K562 (cell line): ENCODE measurements around the gene SRGN. TPM values are rescaled to one million over a fixed set of nuclear protein-coding genes. Genes with fewer than 3 reads are reported as not detected.
A peak's percentile ranks its signal among the peaks of the same experiment; 100 is the strongest.

Source experiments
- ARID1B ChIP-seq: fragments of 450-650 bp; IDR thresholded peaks from 2 replicates; pipeline ENCODE4 v1.6.1; 2016; ENCODE audit warnings: antibody characterized with exemption, mild to moderate bottlenecking, inconsistent platforms
- CHCHD3 ChIP-seq: fragments of 250-450 bp; sonication (Bioruptor Pico); IDR thresholded peaks from 2 replicates; pipeline ENCODE4 v2.1.2; 2022; ENCODE audit warnings: mild to moderate bottlenecking
- CSDE1 ChIP-seq, 2 experiments: fragments of 450-650 bp; IDR thresholded peaks; 2 replicates each; pipeline ENCODE4 v1.6.1; 2016; ENCODE audit warnings: mild to moderate bottlenecking in 1 of 2
- L3MBTL2 ChIP-seq: fragments of 450-650 bp; IDR thresholded peaks from 2 replicates; pipeline ENCODE4 v1.6.1; 2016; ENCODE audit warnings: mild to moderate bottlenecking, moderate library complexity
- NKRF ChIP-seq: fragments of 450-650 bp; IDR thresholded peaks from 2 replicates; pipeline ENCODE4 v1.6.1; 2016; ENCODE audit warnings: borderline replicate concordance
- NRF1 ChIP-seq, 2 experiments: fragments of 450-650 bp; IDR thresholded peaks in 1 of 2; conservative IDR thresholded peaks in 1 of 2; 2 replicates each; pipeline ENCODE4 v1.6.1; 2014; ENCODE audit warnings: mild to moderate bottlenecking in 2 of 2
- RB1 ChIP-seq: fragments of 450-650 bp; IDR thresholded peaks from 2 replicates; pipeline ENCODE4 v1.6.1; 2017; ENCODE audit warnings: low read depth, mild to moderate bottlenecking
- SIN3A ChIP-seq, 2 experiments: fragments of 150-350 bp in 1 of 2; IDR thresholded peaks; 2 replicates each; pipeline ENCODE4 v1.6.1; 2011 to 2016; ENCODE audit warnings: borderline replicate concordance in 2 of 2, low read depth in 2 of 2, low read length in 2 of 2, mild to moderate bottlenecking in 2 of 2, moderate library complexity in 2 of 2; ENCODE audit not compliant: control insufficient read depth in 1 of 2
- STAT5A ChIP-seq: IDR thresholded peaks from 2 replicates; pipeline ENCODE4 v1.6.1; 2012; ENCODE audit warnings: low read length, inconsistent platforms, borderline replicate concordance
- ZNF217 ChIP-seq: sonication (generic); formaldehyde crosslinking; IDR thresholded peaks from 2 replicates; pipeline ENCODE4 v1.8.0; 2022; ENCODE audit warnings: mild to moderate bottlenecking, missing genetic modification reagents
- ZNF518B ChIP-seq: fragments of 250-450 bp; sonication (Bioruptor Pico); IDR thresholded peaks from 2 replicates; pipeline ENCODE4 v1.5.0; 2021; ENCODE audit warnings: mild to moderate bottlenecking, moderate library complexity
- polyA plus RNA-seq, 8 experiments: library from polyadenylated mRNA; depleted of rRNA in 4 of 8; stranded (reverse) in 5 of 8; unstranded in 3 of 8; fragments of >200 nt; fragmentation: Nextera tagmentation in 2 of 8; fragmentation: Illumina TruSeq in 1 of 8; extraction: Ambion mirVana in 2 of 8; extraction: Trizol in 1 of 8; gene quantifications; 2 replicates each; pipeline versions ENCODE4 v1.2.1 to v1.2.3, GENCODE V29; 2011 to 2014; ENCODE audit warnings: inconsistent platforms in 1 of 8, missing spikeins in 1 of 8
- total RNA-seq, 7 experiments: library from RNA; depleted of rRNA in 6 of 7; stranded (reverse); fragments of >200 nt in 6 of 7; fragmentation: Illumina TruSeq in 2 of 7; extraction: Trizol in 2 of 7; gene quantifications; 2 replicates each; pipeline versions ENCODE4 v1.2.1 to v1.2.3, GENCODE V29; 2011 to 2021; ENCODE audit warnings: low replicate concordance in 1 of 7

Gene SRGN
- total and polyA plus RNA-seq, 9 of the 15 experiments (the other 6 are each of a cell fraction or from before 2014, with no cell fraction given), result 136 to 304 (median 180) TPM

- TF ChIP-seq NKRF (peak; percentile 59), STAT5A (no peak), ZNF518B (CRISPR knock-in tag) (no peak), RB1 (no peak), CHCHD3 (CRISPR knock-in tag) (no peak), SIN3A (IDR thresholded peaks at IDR 0.05; ENCODE audit: borderline replicate concordance in 2 of 2, control insufficient read depth in 1 of 2, low read depth in 2 of 2, low read length in 2 of 2) (no peak), ARID1B (peak; percentile 28; the same call in 1 of the 2 replicates), L3MBTL2 (peak; percentile 82), NRF1 (conservative IDR thresholded peaks at IDR 0.05 in 1 of 2, IDR thresholded peaks at IDR 0.05 in 1 of 2) (no peak), ZNF217 (CRISPR knock-in tag) (no peak), CSDE1 (IDR thresholded peaks at IDR 0.05) (no peak)
These were observed 2.0 kb downstream of the SRGN start (continued) for GRCh38 chr10:69089638-69090599.
